H9 (cell line): ENCODE results near the gene SFXN5. TPM values are rescaled to one million over a fixed set of nuclear protein-coding genes. Genes with fewer than 3 reads are reported as not detected.

Experiments used
- DNase-seq: peaks from one replicate; pipeline ENCODE4 v3.0.0-alpha.2; 2017
- H2AFZ ChIP-seq: one replicate; pipeline ENCODE4 v1.6.1; 2013; ENCODE audit warnings: mild to moderate bottlenecking, low read length, control low read depth, moderate library complexity
- H2AK5ac ChIP-seq: 2 replicates; pipeline ENCODE4 v1.6.1; 2013; ENCODE audit warnings: low read length, control low read depth, mixed read lengths; ENCODE audit not compliant: insufficient read length
- H2BK120ac ChIP-seq: one replicate; pipeline ENCODE4 v1.6.1; 2013; ENCODE audit warnings: low read depth, mild to moderate bottlenecking, low read length, control low read depth, inconsistent platforms; ENCODE audit not compliant: poor library complexity, severe bottlenecking
- H2BK12ac ChIP-seq: 2 replicates; pipeline ENCODE4 v1.6.1; 2013; ENCODE audit warnings: low read length, control low read depth, mixed read lengths, low read depth; ENCODE audit not compliant: insufficient read length
- H2BK15ac ChIP-seq: 2 replicates; pipeline ENCODE4 v1.6.1; 2013; ENCODE audit warnings: low read depth, low read length, control low read depth
- H2BK20ac ChIP-seq: one replicate; pipeline ENCODE4 v1.6.1; 2013; ENCODE audit warnings: low read depth, mild to moderate bottlenecking, low read length, control low read depth, inconsistent platforms; ENCODE audit not compliant: poor library complexity, severe bottlenecking
- H2BK5ac ChIP-seq: 2 replicates; pipeline ENCODE4 v1.6.1; 2013; ENCODE audit warnings: low read length, control low read depth, mixed read lengths; ENCODE audit not compliant: insufficient read length
- H3K14ac ChIP-seq: 2 replicates; pipeline ENCODE4 v1.6.1; 2013; ENCODE audit warnings: low read length, control low read depth; ENCODE audit not compliant: insufficient read depth
- H3K18ac ChIP-seq: 2 replicates; pipeline ENCODE4 v1.6.1; 2013; ENCODE audit warnings: low read depth, mild to moderate bottlenecking, mixed read lengths, low read length, control low read depth; ENCODE audit not compliant: insufficient read length
- H3K23ac ChIP-seq: 2 replicates; pipeline ENCODE4 v1.6.1; 2013; ENCODE audit warnings: low read length, control low read depth, mixed read lengths, low read depth; ENCODE audit not compliant: insufficient read length
- H3K23me2 ChIP-seq: 2 replicates; pipeline ENCODE4 v1.6.1; 2013; ENCODE audit warnings: low read depth, mild to moderate bottlenecking, mixed read lengths, low read length, control low read depth; ENCODE audit not compliant: insufficient read length, poor library complexity, severe bottlenecking
- H3K27ac ChIP-seq: 2 replicates; pipeline ENCODE4 v1.5.1; 2013; ENCODE audit warnings: low read length, control low read depth, mixed read lengths, low read depth; ENCODE audit not compliant: insufficient read length
- H3K27me3 ChIP-seq: 2 replicates; pipeline ENCODE4 v1.6.1; 2013; ENCODE audit warnings: low read length, control low read depth, inconsistent platforms; ENCODE audit not compliant: insufficient read depth
- H3K4ac ChIP-seq: 2 replicates; pipeline ENCODE4 v1.6.1; 2013; ENCODE audit warnings: low read depth, mild to moderate bottlenecking, control low read depth, inconsistent platforms, low read length, moderate library complexity
- H3K4me1 ChIP-seq: 2 replicates; pipeline ENCODE4 v1.6.1; 2013; ENCODE audit warnings: low read length, control low read depth, inconsistent platforms; ENCODE audit not compliant: insufficient read depth
- H3K4me2 ChIP-seq: 2 replicates; pipeline ENCODE4 v1.6.1; 2013; ENCODE audit warnings: low read length, control low read depth, mixed read lengths; ENCODE audit not compliant: insufficient read length, insufficient read depth
- H3K56ac ChIP-seq: 2 replicates; pipeline ENCODE4 v1.6.1; 2013; ENCODE audit warnings: low read depth, mild to moderate bottlenecking, mixed read lengths, low read length, control low read depth; ENCODE audit not compliant: insufficient read length
- H3K79me1 ChIP-seq: 2 replicates; pipeline ENCODE4 v1.6.1; 2013; ENCODE audit warnings: low read depth, mild to moderate bottlenecking, moderate library complexity, low read length, control low read depth, inconsistent platforms; ENCODE audit not compliant: insufficient read depth, poor library complexity, severe bottlenecking
- H3K79me2 ChIP-seq: 2 replicates; pipeline ENCODE4 v1.6.1; 2013; ENCODE audit warnings: low read length, control low read depth, inconsistent platforms; ENCODE audit not compliant: insufficient read depth
- H3K9ac ChIP-seq: 2 replicates; pipeline ENCODE4 v1.6.1; 2013; ENCODE audit warnings: low read length, control low read depth, mixed read lengths; ENCODE audit not compliant: insufficient read length; ENCODE audit errors: extremely low read depth
- H3K9me3 ChIP-seq: one replicate; pipeline ENCODE4 v1.6.1; 2013; ENCODE audit warnings: low read depth, low read length, inconsistent platforms; ENCODE audit not compliant: control insufficient read depth
- H3T11ph ChIP-seq: one replicate; pipeline ENCODE4 v1.6.1; 2013; ENCODE audit warnings: mild to moderate bottlenecking, low read length, control low read depth, inconsistent platforms
- H4K20me1 ChIP-seq: one replicate; pipeline ENCODE4 v1.6.1; 2013; ENCODE audit not compliant: control insufficient read depth, insufficient read length, insufficient read depth
- H4K5ac ChIP-seq: 2 replicates; pipeline ENCODE4 v1.6.1; 2013; ENCODE audit warnings: low read depth, mild to moderate bottlenecking, mixed read lengths, low read length, control low read depth; ENCODE audit not compliant: insufficient read length
- H4K8ac ChIP-seq: replicated peaks from 2 replicates; pipeline ENCODE4 v1.6.1; 2013; ENCODE audit warnings: low read length, control low read depth, mixed read lengths, low read depth; ENCODE audit not compliant: insufficient read length
- H4K91ac ChIP-seq: 2 replicates; pipeline ENCODE4 v1.6.1; 2013; ENCODE audit warnings: low read depth, mild to moderate bottlenecking, moderate library complexity, mixed read lengths, low read length, control low read depth; ENCODE audit not compliant: insufficient read length
- H3K27ac Mint-ChIP-seq, 3 experiments: 2 replicates in 2 of 3; 3 replicates in 1 of 3; pipeline ENCODE4 v1.8.0; 2020 to 2021; ENCODE audit warnings: mixed read lengths in 3 of 3, mild to moderate bottlenecking in 1 of 3, moderate library complexity in 1 of 3
- H3K27me3 Mint-ChIP-seq: 2 replicates; pipeline ENCODE4 v1.8.0; 2021; ENCODE audit warnings: low read depth, mild to moderate bottlenecking, moderate library complexity, mixed read lengths
- H3K36me3 Mint-ChIP-seq, 3 experiments: 2 replicates in 2 of 3; 3 replicates in 1 of 3; pipeline ENCODE4 v1.8.0; 2020 to 2021; ENCODE audit warnings: low read depth in 3 of 3, mixed read lengths in 3 of 3; ENCODE audit not compliant: insufficient read depth in 1 of 3
- H3K4me1 Mint-ChIP-seq, 2 experiments: 2 replicates each; pipeline ENCODE4 v1.8.0; 2020; ENCODE audit warnings: mixed read lengths in 2 of 2
- H3K4me3 Mint-ChIP-seq, 2 experiments: 2 replicates in 1 of 2; 3 replicates in 1 of 2; pipeline ENCODE4 v1.8.0; 2020 to 2021; ENCODE audit warnings: mild to moderate bottlenecking in 2 of 2, mixed read lengths in 2 of 2, moderate library complexity in 1 of 2
- H3K9me3 Mint-ChIP-seq, 2 experiments: 2 replicates in 1 of 2; 3 replicates in 1 of 2; pipeline ENCODE4 v1.8.0; 2020; ENCODE audit warnings: mild to moderate bottlenecking in 2 of 2, mixed read lengths in 2 of 2, moderate library complexity in 1 of 2
- CTCF ChIP-seq: fragments of 200-600 bp; sonication (generic); conservative IDR thresholded peaks from 3 replicates; pipeline ENCODE4 v1.8.0; 2021; ENCODE audit warnings: antibody characterized with exemption, mild to moderate bottlenecking
- WGBS: extraction: QIAGEN DNeasy Blood & Tissue Kit; methylation state at CpG from one replicate; pipeline ENCODE4 v1.1.7; 2013; ENCODE audit warnings: missing lambda C conversion rate, low lambda C conversion rate, mixed read lengths; ENCODE audit not compliant: insufficient read length; ENCODE audit errors: extremely low coverage; 5-methylcytosine and 5-hydroxymethylcytosine counted together
- total RNA-seq: library from RNA; stranded (reverse); gene quantifications from 2 replicates; pipeline ENCODE4 v1.2.1, GENCODE V29; 2021

The SFXN5 gene
- total RNA-seq, 1 experiment from 2014 or later, result 30.9 TPM

- Histone ChIP-seq H3K79me2 (no peaks in the 10 kb centered on the region; the same call in 1 of the 2 replicates), H3K27me3 (no peaks in the 10 kb centered on the region), H3K4me1 (no peaks in the 10 kb centered on the region; the same call in 1 of the 2 replicates), H3K56ac (no peak overlapping the region), H2AK5ac (no peak overlapping the region), H2BK5ac (no peak overlapping the region), H3K4me2 (peak overlapping the region; percentile 62), H3K9me3 (no peaks in the 10 kb centered on the region), H3K79me1 (no peaks in the 10 kb centered on the region), H2AFZ (no peak overlapping the region), H3K14ac (peak overlapping the region; percentile 11; the same call in 1 of the 2 replicates), H4K8ac (no peak overlapping the region), H4K5ac (no peak overlapping the region), H2BK15ac (no peak overlapping the region), H3K23me2 (peaks cover 7% of the 10 kb centered on the region), H3K9ac (peak overlapping the region; percentile 14), H2BK12ac (no peak overlapping the region), H3T11ph (no peak overlapping the region), H2BK120ac (no peak overlapping the region), H3K23ac (no peak overlapping the region), H3K27ac (no peak overlapping the region), H3K18ac (no peak overlapping the region), H2BK20ac (no peak overlapping the region), H3K4ac (no peak overlapping the region), H4K20me1 (no peaks in the 10 kb centered on the region), H4K91ac (no peak overlapping the region)
- peaks cover 0 to 10% (median 7%) of the 10 kb centered on the region in 3 experiments; a peak in 3 of 7 replicates for H3K36me3 Mint-ChIP-seq
- H3K4me3 Mint-ChIP-seq, result peak overlapping the region; percentile 77 to 95
- peak overlapping the region in 1 of 3 experiments; percentile 57; a peak in 3 of 7 replicates for H3K27ac Mint-ChIP-seq
- peaks cover 3 to 5% of the 10 kb centered on the region in 2 experiments; a peak in 1 of 5 replicates for H3K9me3 Mint-ChIP-seq
- peak; percentile 75 for DNase-seq
- WGBS, result no CpG with 5 or more reads among the region's 16 CpGs
- H3K4me1 Mint-ChIP-seq, result peaks cover 15 to 23% of the 10 kb centered on the region in 2 experiments
- peaks cover 20% of the 10 kb centered on the region for H3K27me3 Mint-ChIP-seq
- TF ChIP-seq CTCF, result no peak
Observed at GRCh38 chr2:73111073-73112025, 39.8 kb upstream of the SFXN5 start.
